ENCODE results near the gene DISP2. TPM values are rescaled to one million over a fixed set of nuclear protein-coding genes. Genes with fewer than 3 reads are reported as not detected.

DISP2 gene
- total RNA-seq, 1 experiment from 2014 or later, result 1.3 TPM

DNA sequence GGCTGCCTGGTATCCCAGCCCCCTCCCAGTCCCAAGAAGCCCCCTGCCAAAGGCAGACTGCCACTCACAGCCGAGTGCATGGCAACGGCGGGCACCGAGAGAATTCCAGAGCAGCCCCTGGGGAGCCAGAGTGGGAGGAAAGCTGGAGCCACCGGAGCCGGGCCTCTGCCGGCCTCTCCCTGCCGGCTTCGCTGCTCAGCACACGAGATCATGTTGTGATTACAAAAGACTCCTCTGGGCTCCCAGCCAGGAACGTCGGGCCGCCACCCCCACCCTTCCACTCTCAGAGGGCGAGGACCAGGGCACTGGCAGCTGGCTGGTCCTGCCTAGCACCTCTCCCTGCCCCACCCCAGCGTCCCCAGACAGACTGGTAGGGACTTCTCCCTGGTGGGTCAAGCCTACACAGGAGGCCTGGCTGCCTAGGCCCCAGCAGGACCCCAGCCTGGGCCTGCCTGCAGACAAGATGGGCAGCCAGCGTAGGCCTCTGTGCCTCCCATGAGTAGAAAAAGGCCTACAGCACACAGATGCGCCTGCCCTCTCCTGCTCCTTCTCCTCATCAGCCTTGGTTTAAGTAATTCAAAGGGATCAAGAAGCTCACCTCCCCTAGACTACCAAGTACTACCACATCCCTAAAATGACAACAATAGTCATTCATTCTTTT, 17.1 kb upstream of the DISP2 start, which contains the start of gene CCDC9B:
Gene CCDC9B, minus strand, starts transcription at position 200 of the 661 bp plus-strand sequence. Its CDS starts 120 bp downstream, at position 80.
- Mint-ChIP-seq H3K4me1 (ENCODE audit: low read depth, unreplicated experiment) (peaks cover 34% of the 10 kb centered on the region), H3K27ac (ENCODE audit: unreplicated experiment) (peak within 1 kb of the TSS; percentile 60), H3K4me3 (ENCODE audit: low read depth, unreplicated experiment) (peak within 1 kb of the TSS; percentile 77), H3K27me3 (ENCODE audit: unreplicated experiment) (no peaks in the 10 kb centered on the region), H3K36me3 (ENCODE audit: insufficient read depth, unreplicated experiment) (peaks cover 39% of the 10 kb centered on the region), H3K9me3 (ENCODE audit: low read depth, unreplicated experiment) (no peaks in the 10 kb centered on the region)
- intact Hi-C loops (cut with micrococcal nuclease; ENCODE audit: unreplicated experiment), result no loop called here
- TF ChIP-seq, protein P1, sequence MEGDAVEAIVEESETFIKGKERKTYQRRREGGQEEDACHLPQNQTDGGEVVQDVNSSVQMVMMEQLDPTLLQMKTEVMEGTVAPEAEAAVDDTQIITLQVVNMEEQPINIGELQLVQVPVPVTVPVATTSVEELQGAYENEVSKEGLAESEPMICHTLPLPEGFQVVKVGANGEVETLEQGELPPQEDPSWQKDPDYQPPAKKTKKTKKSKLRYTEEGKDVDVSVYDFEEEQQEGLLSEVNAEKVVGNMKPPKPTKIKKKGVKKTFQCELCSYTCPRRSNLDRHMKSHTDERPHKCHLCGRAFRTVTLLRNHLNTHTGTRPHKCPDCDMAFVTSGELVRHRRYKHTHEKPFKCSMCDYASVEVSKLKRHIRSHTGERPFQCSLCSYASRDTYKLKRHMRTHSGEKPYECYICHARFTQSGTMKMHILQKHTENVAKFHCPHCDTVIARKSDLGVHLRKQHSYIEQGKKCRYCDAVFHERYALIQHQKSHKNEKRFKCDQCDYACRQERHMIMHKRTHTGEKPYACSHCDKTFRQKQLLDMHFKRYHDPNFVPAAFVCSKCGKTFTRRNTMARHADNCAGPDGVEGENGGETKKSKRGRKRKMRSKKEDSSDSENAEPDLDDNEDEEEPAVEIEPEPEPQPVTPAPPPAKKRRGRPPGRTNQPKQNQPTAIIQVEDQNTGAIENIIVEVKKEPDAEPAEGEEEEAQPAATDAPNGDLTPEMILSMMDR (IDR thresholded peaks at IDR 0.05; ENCODE audit: unreplicated experiment), result no peak
- CTCF ChIA-PET, result interaction anchor here (0.6 to 3.8 kb wide), 5 partner anchors 17 to 252 kb away, joined by 3 to 23 read pairs (median 4); partner anchors contain the start of genes DISP2, INAFM2 and PLCB2
- peak; percentile 89 for DNase-seq
- no TSS peak for BruUV-seq (replicated peaks)

DNA sequence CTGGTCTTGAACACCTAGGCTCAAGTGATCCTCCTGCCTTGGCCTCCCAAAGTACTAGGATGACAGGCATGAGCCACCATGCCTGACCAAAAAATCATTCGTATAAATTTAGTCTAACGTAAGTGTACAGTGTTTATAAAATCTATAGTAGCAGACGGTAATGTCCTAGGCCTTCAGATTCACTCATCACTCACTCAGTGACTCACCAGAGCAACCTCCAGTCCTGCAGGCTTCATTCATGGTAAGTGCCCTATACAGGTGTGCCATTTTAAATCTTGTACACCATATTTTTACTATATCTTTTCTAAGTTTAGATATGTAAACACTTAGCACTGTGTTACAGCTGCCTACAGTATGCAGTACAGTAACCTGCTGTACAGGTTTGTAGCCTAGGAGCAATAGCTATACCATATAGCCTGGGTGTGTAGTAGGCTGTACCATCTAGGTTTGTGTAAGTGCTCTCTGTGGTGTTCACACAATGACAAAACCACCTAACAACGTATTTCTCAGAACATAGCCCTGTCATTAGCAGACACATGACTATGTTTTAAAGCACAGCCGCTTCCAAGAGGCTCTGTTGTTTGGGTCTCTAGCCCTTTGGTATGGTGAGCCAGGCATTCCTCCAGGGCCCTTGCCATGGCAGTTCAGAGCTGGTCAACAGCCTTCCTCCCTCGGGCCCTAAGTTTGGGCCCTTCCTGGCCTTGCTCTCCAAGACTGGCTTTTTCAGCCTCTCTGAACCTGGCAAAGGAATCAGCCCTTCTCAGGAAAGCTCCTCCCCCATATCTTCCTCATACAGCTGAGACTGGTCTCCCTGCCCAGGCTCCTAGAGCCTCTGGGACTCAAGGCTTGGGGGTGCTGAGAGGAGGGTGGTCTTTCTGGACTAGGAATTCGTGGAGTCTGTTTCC, 15.4 kb upstream of the DISP2 start:
- Mint-ChIP-seq H3K4me1 (ENCODE audit: low read depth, unreplicated experiment) (peaks cover 42% of the 10 kb centered on the region), H3K27me3 (ENCODE audit: unreplicated experiment) (no peaks in the 10 kb centered on the region), H3K27ac (ENCODE audit: unreplicated experiment) (no peak overlapping the region), H3K4me3 (ENCODE audit: low read depth, unreplicated experiment) (no peak overlapping the region), H3K9me3 (ENCODE audit: low read depth, unreplicated experiment) (no peaks in the 10 kb centered on the region), H3K36me3 (ENCODE audit: insufficient read depth, unreplicated experiment) (peaks cover 32% of the 10 kb centered on the region)
- no peak for DNase-seq
- CTCF ChIA-PET, result interaction anchor here (1.2 kb wide), 1 partner anchor 54 kb away, joined by 5 read pairs; no protein-coding TSS in a partner anchor
- intact Hi-C loops (cut with micrococcal nuclease; ENCODE audit: unreplicated experiment), result no loop called here
- BruUV-seq (replicated peaks), result no TSS peak
- TF ChIP-seq, protein P1 (IDR thresholded peaks at IDR 0.05; ENCODE audit: unreplicated experiment), result no peak

DNA sequence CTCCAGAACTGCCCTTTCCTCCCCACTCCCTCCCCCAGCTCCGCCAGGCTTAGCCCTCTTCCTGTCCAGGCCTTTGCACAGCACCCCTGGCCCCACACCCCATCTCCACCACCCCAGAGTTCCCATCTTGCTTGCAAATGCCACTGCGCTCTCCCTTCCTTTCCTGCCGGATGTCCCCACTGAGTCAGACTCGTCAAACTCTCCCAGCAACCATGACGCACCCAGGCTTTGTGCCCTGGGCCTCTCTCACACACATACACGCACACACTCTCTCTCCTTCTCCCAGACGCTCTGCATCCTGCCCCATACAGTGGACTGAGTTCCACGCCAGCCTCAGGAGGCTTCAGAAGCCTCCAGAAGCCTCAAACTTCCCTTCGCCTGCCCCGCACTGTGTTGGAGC, 14.5 kb upstream of the DISP2 start:
- no peaks in the 10 kb centered on the region for H3K9me3 Mint-ChIP-seq (ENCODE audit: low read depth, unreplicated experiment)
- BruUV-seq (replicated peaks), result no TSS peak
- peaks cover 25% of the 10 kb centered on the region for H3K36me3 Mint-ChIP-seq (ENCODE audit: insufficient read depth, unreplicated experiment)
- TF ChIP-seq, protein P1 (IDR thresholded peaks at IDR 0.05; ENCODE audit: unreplicated experiment), result no peak
- intact Hi-C loops (cut with micrococcal nuclease; ENCODE audit: unreplicated experiment), result no loop called here
- H3K27ac Mint-ChIP-seq (ENCODE audit: unreplicated experiment), result no peak overlapping the region
- H3K27me3 Mint-ChIP-seq (ENCODE audit: unreplicated experiment), result no peaks in the 10 kb centered on the region
- DNase-seq, result no peak
- CTCF ChIA-PET, result interaction anchor here (0.9 to 1.7 kb wide), 3 partner anchors 14 to 79 kb away, joined by 3 to 6 read pairs (median 5); partner anchors contain the start of gene DISP2
- peaks cover 35% of the 10 kb centered on the region for H3K4me1 Mint-ChIP-seq (ENCODE audit: low read depth, unreplicated experiment)
- no peak overlapping the region for H3K4me3 Mint-ChIP-seq (ENCODE audit: low read depth, unreplicated experiment)

DNA sequence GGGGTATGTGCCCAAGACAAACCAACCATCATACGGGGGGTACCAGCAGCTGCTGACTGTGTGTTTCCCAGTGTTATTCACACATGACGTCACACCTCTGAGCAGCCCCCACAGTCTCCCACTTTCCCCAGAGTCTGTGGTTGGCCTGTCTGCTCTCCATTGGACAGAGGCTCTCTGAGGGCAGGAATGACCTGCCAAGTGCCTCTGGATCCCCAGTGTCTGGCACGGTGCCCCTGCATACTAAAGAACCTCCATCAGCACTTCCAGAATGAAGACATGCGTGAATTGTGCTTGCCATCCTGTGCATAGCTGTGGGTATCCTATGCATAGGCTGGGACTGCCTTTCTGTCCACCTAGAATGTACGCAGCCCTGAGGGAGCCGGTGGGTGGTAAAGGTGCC, 13.8 kb upstream of the DISP2 start:
- no peak overlapping the region for H3K4me3 Mint-ChIP-seq (ENCODE audit: low read depth, unreplicated experiment)
- no TSS peak for BruUV-seq (replicated peaks)

More for the DNA sequence above, 13.8 kb upstream of the DISP2 start:
- peaks cover 18% of the 10 kb centered on the region for H3K36me3 Mint-ChIP-seq (ENCODE audit: insufficient read depth, unreplicated experiment)
- DNase-seq, result no peak
- no peaks in the 10 kb centered on the region for H3K27me3 Mint-ChIP-seq (ENCODE audit: unreplicated experiment)
- TF ChIP-seq, protein P1 (IDR thresholded peaks at IDR 0.05; ENCODE audit: unreplicated experiment), result no peak
- no peaks in the 10 kb centered on the region for H3K9me3 Mint-ChIP-seq (ENCODE audit: low read depth, unreplicated experiment)
- no peak overlapping the region for H3K27ac Mint-ChIP-seq (ENCODE audit: unreplicated experiment)
- intact Hi-C loops (cut with micrococcal nuclease; ENCODE audit: unreplicated experiment), result no loop called here
- peaks cover 29% of the 10 kb centered on the region for H3K4me1 Mint-ChIP-seq (ENCODE audit: low read depth, unreplicated experiment)
- CTCF ChIA-PET, result interaction anchor here (0.7 to 1.7 kb wide), 6 partner anchors 11 to 96 kb away, joined by 3 to 6 read pairs (median 3); partner anchors contain the start of gene DISP2

Measured in Calu3 (cell line).